PC-9 (cell line): ENCODE measurements around the gene GIGYF2. TPM values are rescaled to one million over a fixed set of nuclear protein-coding genes. Genes with fewer than 3 reads are reported as not detected.

Source experiments
- BruUV-seq: library from RNA; stranded (reverse); fragments of 400-500 nt; replicated peaks from 2 replicates; lab custom pipeline; 2021; lab: Mats Ljungman, UMichigan
- CTCF ChIA-PET: fragments of 300-600 bp; sonication (Branson Sonifier 250); formaldehyde crosslinking; loops from one replicate; lab custom pipeline; 2022; ENCODE audit warnings: antibody characterized with exemption; lab: Charles Lee
- POLR2A ChIA-PET: fragments of 300-600 bp; sonication (Branson Sonifier 250); formaldehyde crosslinking; loops from one replicate; lab custom pipeline; 2022; ENCODE audit warnings: antibody characterized with exemption; ENCODE audit not compliant: unreplicated experiment; lab: Charles Lee
- DNase-seq, 2 experiments: peaks; one replicate each; pipeline versions ENCODE4 v3.0.0 to v3.0.0-alpha.2; 2015 to 2022; ENCODE audit warnings: mixed read lengths in 1 of 2
- H2AFZ ChIP-seq: fragments of 200-600 bp; sonication (generic); 2 replicates; pipeline ENCODE4 v1.8.1; 2017; ENCODE audit warnings: antibody characterized with exemption
- H3F3A ChIP-seq: fragments of 200-600 bp; sonication (generic); 2 replicates; pipeline ENCODE4 v1.8.1; 2017; ENCODE audit warnings: antibody characterized with exemption, mild to moderate bottlenecking, low read depth; ENCODE audit not compliant: insufficient read depth
- H3K27ac ChIP-seq: fragments of 200-600 bp; sonication (generic); 2 replicates; pipeline ENCODE4 v1.6.1; 2016; ENCODE audit warnings: mixed run types
- H3K27me3 ChIP-seq: fragments of 200-600 bp; sonication (generic); 2 replicates; pipeline ENCODE4 v1.6.1; 2016; ENCODE audit warnings: low read depth, mixed run types; ENCODE audit not compliant: insufficient read depth
- H3K36me3 ChIP-seq: fragments of 200-600 bp; sonication (generic); 2 replicates; pipeline ENCODE4 v1.6.1; 2016; ENCODE audit warnings: low read depth, mixed run types
- H3K4me1 ChIP-seq: fragments of 200-600 bp; sonication (generic); replicated peaks from 2 replicates; pipeline ENCODE4 v1.6.1; 2016; ENCODE audit warnings: mixed run types; ENCODE audit not compliant: insufficient read depth
- H3K4me2 ChIP-seq: fragments of 200-600 bp; sonication (generic); 2 replicates; pipeline ENCODE4 v1.6.1; 2017; ENCODE audit warnings: mixed run types
- H3K4me3 ChIP-seq: fragments of 200-600 bp; sonication (generic); 2 replicates; pipeline ENCODE4 v1.6.1; 2016; ENCODE audit warnings: mixed run types
- H3K79me2 ChIP-seq: fragments of 200-600 bp; sonication (generic); 2 replicates; pipeline ENCODE4 v1.6.1; 2017; ENCODE audit warnings: low read depth, mixed run types
- H3K9me2 ChIP-seq: fragments of 200-600 bp; sonication (generic); 2 replicates; pipeline ENCODE4 v1.8.1; 2017; ENCODE audit warnings: mild to moderate bottlenecking; ENCODE audit not compliant: insufficient read depth
- H3K9me3 ChIP-seq: fragments of 200-600 bp; sonication (generic); 2 replicates; pipeline ENCODE4 v1.8.1; 2016; ENCODE audit warnings: low read depth; ENCODE audit not compliant: insufficient read depth
- H4K20me1 ChIP-seq: fragments of 200-600 bp; sonication (generic); 2 replicates; pipeline ENCODE4 v1.8.1; 2017; ENCODE audit not compliant: insufficient read depth
- EZH2 ChIP-seq: fragments of 200-600 bp; sonication (generic); IDR thresholded peaks from 2 replicates; pipeline ENCODE4 v1.8.0; 2017; ENCODE audit warnings: antibody characterized with exemption, low read depth
- intact Hi-C: fragments of 100-400 bp; cut with micrococcal nuclease; formaldehyde crosslinking; loops from one replicate; pipeline ENCODE4 v1.10.0; 2022; ENCODE audit not compliant: unreplicated experiment
- total RNA-seq: library from RNA; stranded (reverse); gene quantifications from 2 replicates; pipeline ENCODE4 v1.2.3, GENCODE V29; 2021
- TF ChIP-seq, protein P1 (sequence below): fragments of 200-600 bp; sonication (generic); conservative IDR thresholded peaks from 2 replicates; pipeline ENCODE4 v1.6.1; 2017; ENCODE audit warnings: mixed run types, antibody characterized with exemption, mild to moderate bottlenecking, moderate library complexity

The GIGYF2 gene
- total RNA-seq, 1 experiment from 2014 or later: 86.4 TPM

DNA sequence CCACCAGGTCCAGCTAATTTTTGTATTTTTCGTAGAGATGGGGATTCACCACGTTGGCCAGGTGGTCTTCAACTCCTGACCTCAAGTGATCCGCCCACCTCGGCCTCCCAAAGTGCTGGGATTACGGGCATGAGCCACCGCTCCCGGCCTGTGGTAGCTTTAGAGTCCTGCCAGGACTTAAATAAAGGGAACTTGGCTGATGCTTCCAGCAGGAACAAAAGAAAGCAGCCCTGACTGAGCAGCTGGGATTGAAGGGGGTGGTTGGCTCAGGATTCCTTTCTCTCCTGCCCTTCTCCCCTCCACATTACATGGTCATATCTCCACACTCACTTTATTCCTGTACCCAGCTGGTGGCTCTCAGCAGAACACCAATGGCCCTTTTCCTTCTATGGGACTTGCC, 43.7 kb upstream of the GIGYF2 start:
- Histone ChIP-seq H3K79me2 (no peaks in the 10 kb centered on the region), H3K36me3 (no peaks in the 10 kb centered on the region), H3K4me1 (peaks cover 26% of the 10 kb centered on the region), H3K4me3 (no peak overlapping the region), H3K9me3 (no peaks in the 10 kb centered on the region), H2AFZ (no peak overlapping the region), H4K20me1 (no peaks in the 10 kb centered on the region), H3K9me2 (no peaks in the 10 kb centered on the region), H3K4me2 (no peak overlapping the region), H3K27me3 (no peaks in the 10 kb centered on the region), H3K27ac (no peak overlapping the region), H3F3A (peaks cover 23% of the 10 kb centered on the region; the same call in 1 of the 2 replicates)
- ChIA-PET POLR2A (no interaction called here), CTCF (no interaction called here)
- no peak for DNase-seq
- TF ChIP-seq, protein P1, sequence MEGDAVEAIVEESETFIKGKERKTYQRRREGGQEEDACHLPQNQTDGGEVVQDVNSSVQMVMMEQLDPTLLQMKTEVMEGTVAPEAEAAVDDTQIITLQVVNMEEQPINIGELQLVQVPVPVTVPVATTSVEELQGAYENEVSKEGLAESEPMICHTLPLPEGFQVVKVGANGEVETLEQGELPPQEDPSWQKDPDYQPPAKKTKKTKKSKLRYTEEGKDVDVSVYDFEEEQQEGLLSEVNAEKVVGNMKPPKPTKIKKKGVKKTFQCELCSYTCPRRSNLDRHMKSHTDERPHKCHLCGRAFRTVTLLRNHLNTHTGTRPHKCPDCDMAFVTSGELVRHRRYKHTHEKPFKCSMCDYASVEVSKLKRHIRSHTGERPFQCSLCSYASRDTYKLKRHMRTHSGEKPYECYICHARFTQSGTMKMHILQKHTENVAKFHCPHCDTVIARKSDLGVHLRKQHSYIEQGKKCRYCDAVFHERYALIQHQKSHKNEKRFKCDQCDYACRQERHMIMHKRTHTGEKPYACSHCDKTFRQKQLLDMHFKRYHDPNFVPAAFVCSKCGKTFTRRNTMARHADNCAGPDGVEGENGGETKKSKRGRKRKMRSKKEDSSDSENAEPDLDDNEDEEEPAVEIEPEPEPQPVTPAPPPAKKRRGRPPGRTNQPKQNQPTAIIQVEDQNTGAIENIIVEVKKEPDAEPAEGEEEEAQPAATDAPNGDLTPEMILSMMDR: no peak
- TF ChIP-seq EZH2: no peak
- intact Hi-C loops: no loop called here
- no TSS peak for BruUV-seq

DNA sequence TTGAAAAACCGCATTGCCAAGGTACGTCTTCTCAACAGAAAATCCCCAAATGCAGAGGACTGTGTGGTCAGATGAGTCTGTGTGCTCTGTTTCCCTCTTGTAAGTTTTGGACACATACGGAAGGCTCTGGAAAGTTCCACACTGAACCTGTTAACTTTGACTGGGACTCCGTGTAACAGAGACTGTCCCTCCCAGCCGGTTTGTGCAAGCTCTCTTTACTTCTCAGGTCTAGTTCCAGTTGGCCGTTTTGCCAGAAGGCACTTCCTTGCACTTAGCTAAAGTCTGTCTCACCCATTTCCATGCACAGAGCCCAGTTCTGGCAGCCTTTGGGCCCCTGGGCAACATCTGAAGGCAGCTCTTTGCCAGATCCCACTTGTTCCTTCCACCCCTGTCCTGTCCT, 41.7 kb upstream of the GIGYF2 start:
- Histone ChIP-seq H2AFZ (no peak overlapping the region), H4K20me1 (no peaks in the 10 kb centered on the region), H3K4me2 (no peak overlapping the region), H3K27ac (no peak overlapping the region), H3K79me2 (no peaks in the 10 kb centered on the region), H3F3A (peaks cover 33% of the 10 kb centered on the region), H3K4me3 (no peak overlapping the region), H3K4me1 (peaks cover 37% of the 10 kb centered on the region), H3K36me3 (no peaks in the 10 kb centered on the region), H3K9me3 (no peaks in the 10 kb centered on the region), H3K9me2 (no peaks in the 10 kb centered on the region), H3K27me3 (no peaks in the 10 kb centered on the region)
- POLR2A ChIA-PET: no interaction called here
- no peak for DNase-seq
- CTCF ChIA-PET: interaction anchor here (0.6 kb wide), 1 partner anchor 26 kb away, joined by 4 read pairs; no protein-coding TSS in a partner anchor
- BruUV-seq: no TSS peak
- TF ChIP-seq, protein P1: no peak
- TF ChIP-seq EZH2: no peak
- intact Hi-C loops: no loop called here

- Histone ChIP-seq H3K4me1 (peaks cover 31% of the 10 kb centered on the region), H3K27ac (no peak overlapping the region), H3K27me3 (no peaks in the 10 kb centered on the region), H3K9me3 (no peaks in the 10 kb centered on the region), H3K4me3 (no peak overlapping the region), H4K20me1 (no peaks in the 10 kb centered on the region), H3K4me2 (no peak overlapping the region), H3F3A (peaks cover 26% of the 10 kb centered on the region), H3K79me2 (no peaks in the 10 kb centered on the region), H3K36me3 (no peaks in the 10 kb centered on the region), H3K9me2 (no peaks in the 10 kb centered on the region), H2AFZ (no peak overlapping the region)
- DNase-seq: no peak
- CTCF ChIA-PET: no interaction called here
- TF ChIP-seq, protein P1: no peak
- TF ChIP-seq EZH2: no peak
- no TSS peak for BruUV-seq
- POLR2A ChIA-PET: no interaction called here
- intact Hi-C loops: no loop called here
Observed at GRCh38 chr2:232658217-232658785, 38.8 kb upstream of the GIGYF2 start.
